ENCODE results near the gene MBD5.

Gene MBD5

GRCh38 chr2:148487439-148487838, 466.5 kb downstream of the MBD5 start:
- TF ChIP-seq JUND (IDR thresholded peaks at IDR 0.05; ENCODE audit: low read depth) = no peak
- in situ Hi-C loops (cut with HindIII; ENCODE audit: low pct_unique_long_range_greater_than_20kb, low sequenced_read_pairs) = no loop called here
- DNase-seq (ENCODE audit: low read depth in 1 of 2, low spot score in 1 of 2) = no peak

GRCh38 chr2:148490840-148491439, 470.0 kb downstream of the MBD5 start:
- DNase-seq (ENCODE audit: low read depth in 1 of 2, low spot score in 1 of 2) = no peak
- in situ Hi-C loops (cut with HindIII; ENCODE audit: low pct_unique_long_range_greater_than_20kb, low sequenced_read_pairs) = no loop called here
- TF ChIP-seq JUND (IDR thresholded peaks at IDR 0.05; ENCODE audit: low read depth) = no peak

GRCh38 chr2:148493822-148494563, 473.1 kb downstream of the MBD5 start:
- DNase-seq (ENCODE audit: low read depth in 1 of 2, low spot score in 1 of 2) = no peak
- in situ Hi-C loops (cut with HindIII; ENCODE audit: low pct_unique_long_range_greater_than_20kb, low sequenced_read_pairs) = no loop called here
- TF ChIP-seq JUND (IDR thresholded peaks at IDR 0.05; ENCODE audit: low read depth) = no peak

GRCh38 chr2:148495586-148495985, 474.7 kb downstream of the MBD5 start:
- TF ChIP-seq JUND (IDR thresholded peaks at IDR 0.05; ENCODE audit: low read depth) = no peak
- no peak for DNase-seq (ENCODE audit: low read depth in 1 of 2, low spot score in 1 of 2)
- in situ Hi-C loops (cut with HindIII; ENCODE audit: low pct_unique_long_range_greater_than_20kb, low sequenced_read_pairs) = no loop called here

GRCh38 chr2:148501545-148501944, 480.7 kb downstream of the MBD5 start:
- no peak for TF ChIP-seq JUND (IDR thresholded peaks at IDR 0.05; ENCODE audit: low read depth)
- in situ Hi-C loops (cut with HindIII; ENCODE audit: low pct_unique_long_range_greater_than_20kb, low sequenced_read_pairs) = no loop called here
- no peak for DNase-seq (ENCODE audit: low read depth in 1 of 2, low spot score in 1 of 2)

- in situ Hi-C loops (cut with HindIII; ENCODE audit: low pct_unique_long_range_greater_than_20kb, low sequenced_read_pairs) = no loop called here
- DNase-seq (ENCODE audit: low read depth in 1 of 2, low spot score in 1 of 2) = no peak
- no peak for TF ChIP-seq JUND (IDR thresholded peaks at IDR 0.05; ENCODE audit: low read depth)
These were observed 482.6 kb downstream of the MBD5 start for GRCh38 chr2:148503516-148503915.

- no peak for TF ChIP-seq JUND (IDR thresholded peaks at IDR 0.05; ENCODE audit: low read depth)
- in situ Hi-C loops (cut with HindIII; ENCODE audit: low pct_unique_long_range_greater_than_20kb, low sequenced_read_pairs) = no loop called here
These were observed 487.1 kb downstream of the MBD5 start for GRCh38 chr2:148507970-148508369.

GRCh38 chr2:148508878-148509287, 488.0 kb downstream of the MBD5 start:
- DNase-seq (ENCODE audit: low read depth in 1 of 2, low spot score in 1 of 2) = no peak
- TF ChIP-seq JUND (IDR thresholded peaks at IDR 0.05; ENCODE audit: low read depth) = no peak
- in situ Hi-C loops (cut with HindIII; ENCODE audit: low pct_unique_long_range_greater_than_20kb, low sequenced_read_pairs) = no loop called here

More at GRCh38 chr2:148507970-148508369, 487.1 kb downstream of the MBD5 start:
- DNase-seq (ENCODE audit: low read depth in 1 of 2, low spot score in 1 of 2) = no peak

GRCh38 chr2:148509288-148509902, 488.5 kb downstream of the MBD5 start:
- in situ Hi-C loops (cut with HindIII; ENCODE audit: low pct_unique_long_range_greater_than_20kb, low sequenced_read_pairs) = no loop called here
- DNase-seq (ENCODE audit: low read depth in 1 of 2, low spot score in 1 of 2) = peak; percentile 51 to 84
- TF ChIP-seq JUND (IDR thresholded peaks at IDR 0.05; ENCODE audit: low read depth) = no peak

- in situ Hi-C loops (cut with HindIII; ENCODE audit: low pct_unique_long_range_greater_than_20kb, low sequenced_read_pairs) = no loop called here
- TF ChIP-seq JUND (IDR thresholded peaks at IDR 0.05; ENCODE audit: low read depth) = no peak
- no peak for DNase-seq (ENCODE audit: low read depth in 1 of 2, low spot score in 1 of 2)
These were observed 491.0 kb downstream of the MBD5 start for GRCh38 chr2:148511883-148512282.

- in situ Hi-C loops (cut with HindIII; ENCODE audit: low pct_unique_long_range_greater_than_20kb, low sequenced_read_pairs) = no loop called here
- no peak for TF ChIP-seq JUND (IDR thresholded peaks at IDR 0.05; ENCODE audit: low read depth)
- DNase-seq (ENCODE audit: low read depth in 1 of 2, low spot score in 1 of 2) = no peak
These were observed 491.6 kb downstream of the MBD5 start for GRCh38 chr2:148512501-148512900.

- DNase-seq (ENCODE audit: low read depth in 1 of 2, low spot score in 1 of 2) = no peak
- TF ChIP-seq JUND (IDR thresholded peaks at IDR 0.05; ENCODE audit: low read depth) = no peak
- in situ Hi-C loops (cut with HindIII; ENCODE audit: low pct_unique_long_range_greater_than_20kb, low sequenced_read_pairs) = no loop called here
These were observed 492.5 kb downstream of the MBD5 start for GRCh38 chr2:148513427-148513826.

GRCh38 chr2:148515120-148515519, 494.2 kb downstream of the MBD5 start:
- in situ Hi-C loops (cut with HindIII; ENCODE audit: low pct_unique_long_range_greater_than_20kb, low sequenced_read_pairs) = no loop called here
- no peak for DNase-seq (ENCODE audit: low read depth in 1 of 2, low spot score in 1 of 2)

More at GRCh38 chr2:148515120-148515519, 494.2 kb downstream of the MBD5 start:
- TF ChIP-seq JUND (IDR thresholded peaks at IDR 0.05; ENCODE audit: low read depth) = no peak

Measured in T47D (cell line).